Activated CD8-positive, alpha-beta memory T cell treated with anti-CD3 and anti-CD28 coated beads for 36 hours (primary cell): Measurements from ENCODE around the gene SIGLEC15. TPM values are rescaled to one million over a fixed set of nuclear protein-coding genes. Genes with fewer than 3 reads are reported as not detected.
"Not testable (repeated sequence)": the region's sequence is repeated elsewhere in the genome, so short reads cannot be mapped to it uniquely, and the experiment has no call there.

Experiments used
- CTCF ChIA-PET: fragments of 350-600 bp; sonication (Branson Sonifier 250); formaldehyde crosslinking; loops from one replicate; lab custom pipeline; 2021; ENCODE audit warnings: antibody characterized with exemption; lab: Charles Lee
- POLR2A ChIA-PET: fragments of 350-600 bp; sonication (Branson Sonifier 250); formaldehyde crosslinking; loops from one replicate; lab custom pipeline; 2021; ENCODE audit warnings: antibody characterized with exemption; lab: Charles Lee
- total RNA-seq, 2 experiments: library from RNA; stranded (reverse); gene quantifications; one replicate each; pipeline ENCODE4 v1.2.3, GENCODE V29; 2021

The SIGLEC15 gene
- total RNA-seq, 2 experiments from 2014 or later, result not detected

DNA sequence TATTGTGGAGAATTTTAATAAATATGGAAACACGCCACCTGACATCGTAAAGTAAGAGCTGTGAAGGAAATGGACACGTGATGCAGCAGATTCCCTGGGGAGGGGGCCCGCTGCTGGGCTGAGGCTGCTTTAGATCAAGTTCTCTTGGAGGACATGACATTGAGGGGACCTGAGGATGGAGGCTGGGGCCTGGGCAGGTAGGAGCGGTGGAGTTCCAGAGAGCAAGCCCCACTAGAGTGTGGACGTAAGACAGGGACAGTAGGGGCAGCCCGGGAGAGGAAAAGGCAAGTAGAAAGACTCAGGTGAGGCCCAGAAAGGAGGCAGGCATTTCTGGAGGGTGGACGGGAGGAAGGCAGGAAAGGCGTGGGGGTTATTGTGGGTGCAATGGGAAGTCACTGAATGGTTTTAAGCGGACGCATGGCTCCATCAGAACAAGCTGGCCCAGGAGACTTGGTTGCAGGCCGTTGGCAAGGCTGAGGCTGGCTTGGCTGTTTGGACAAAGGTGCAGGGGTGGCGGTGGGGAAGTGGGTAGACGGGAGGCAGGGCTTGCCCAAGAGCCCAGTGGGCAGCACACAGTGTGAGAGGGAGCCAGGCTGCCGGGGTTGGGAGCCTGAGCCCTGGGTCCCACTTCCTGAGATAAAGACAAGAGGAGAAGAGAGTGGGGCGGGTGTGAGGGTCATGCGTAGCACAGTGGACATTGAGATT lies 15.7 kb downstream of the SIGLEC15 start:
- POLR2A ChIA-PET, result no interaction called here

DNA sequence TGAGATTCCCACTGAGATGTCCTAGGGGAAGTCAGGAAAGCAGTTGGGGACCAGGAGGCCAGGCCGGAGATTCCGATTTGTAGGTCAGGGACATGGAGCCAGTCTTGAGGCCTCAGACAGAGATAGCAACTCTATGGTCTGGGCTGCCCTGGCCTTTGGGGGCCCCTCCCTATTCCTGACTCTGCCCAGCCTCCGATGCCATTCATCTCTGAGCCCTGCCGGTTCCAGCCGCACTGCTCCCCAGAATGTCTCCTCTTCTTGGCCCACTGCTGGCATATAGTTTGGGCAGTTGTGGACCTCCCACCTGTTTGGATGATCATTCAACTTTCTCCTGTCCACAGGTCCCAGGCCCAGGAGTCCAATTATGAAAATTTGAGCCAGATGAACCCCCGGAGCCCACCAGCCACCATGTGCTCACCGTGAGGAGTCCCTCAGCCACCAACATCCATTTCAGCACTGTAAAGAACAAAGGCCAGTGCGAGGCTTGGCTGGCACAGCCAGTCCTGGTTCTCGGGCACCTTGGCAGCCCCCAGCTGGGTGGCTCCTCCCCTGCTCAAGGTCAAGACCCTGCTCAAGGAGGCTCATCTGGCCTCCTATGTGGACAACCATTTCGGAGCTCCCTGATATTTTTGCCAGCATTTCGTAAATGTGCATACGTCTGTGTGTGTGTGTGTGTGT lies 16.4 kb downstream of the SIGLEC15 start:
- ChIA-PET POLR2A (no interaction called here), CTCF (no interaction called here)

More for the DNA sequence above, 15.7 kb downstream of the SIGLEC15 start:
- CTCF ChIA-PET, result no interaction called here

DNA sequence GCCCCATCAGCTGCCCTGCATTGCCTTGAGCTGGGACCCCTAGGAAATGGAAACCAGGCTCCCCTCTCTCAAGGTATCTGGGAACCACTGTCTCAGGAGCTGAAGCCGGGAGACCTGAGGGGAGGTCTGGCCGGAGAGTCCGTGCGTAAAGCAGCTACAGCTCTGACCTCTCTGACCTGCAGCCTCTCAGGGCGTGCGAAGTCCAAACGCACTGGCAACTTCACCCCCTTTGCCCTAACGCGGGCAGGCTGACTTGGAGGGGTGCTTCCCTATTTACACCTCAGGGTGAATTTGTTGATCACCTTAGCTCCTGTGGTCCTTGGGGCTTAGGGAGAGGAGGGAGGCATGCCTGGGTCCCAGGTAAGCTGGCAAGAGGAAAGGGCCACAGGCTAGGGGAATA lies 17.5 kb downstream of the SIGLEC15 start:
- POLR2A ChIA-PET, result no interaction called here
- CTCF ChIA-PET, result no interaction called here

DNA sequence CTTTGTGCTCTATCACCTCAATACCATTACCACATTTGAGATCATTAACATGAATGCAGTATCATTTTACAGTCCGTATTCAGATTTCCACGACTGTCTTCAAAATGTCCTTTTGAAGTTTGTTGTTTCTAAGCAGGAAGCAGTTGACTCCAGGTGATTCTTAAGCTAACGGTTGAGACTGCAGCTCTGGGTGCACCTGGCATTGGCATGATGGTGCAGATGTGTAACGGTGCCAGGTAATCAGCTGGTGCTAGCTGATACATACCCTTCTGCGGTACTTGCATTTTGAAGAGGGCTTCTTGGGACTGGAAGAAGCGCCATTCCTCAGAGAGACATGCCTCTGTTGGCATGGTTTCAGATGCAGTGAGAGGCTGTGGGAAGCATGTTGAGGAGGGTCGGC lies 19.5 kb downstream of the SIGLEC15 start:
- ChIA-PET POLR2A (no interaction called here), CTCF (interaction anchor here (1.3 kb wide), 1 partner anchor 34 kb away, joined by 3 read pairs; no protein-coding TSS in a partner anchor)

DNA sequence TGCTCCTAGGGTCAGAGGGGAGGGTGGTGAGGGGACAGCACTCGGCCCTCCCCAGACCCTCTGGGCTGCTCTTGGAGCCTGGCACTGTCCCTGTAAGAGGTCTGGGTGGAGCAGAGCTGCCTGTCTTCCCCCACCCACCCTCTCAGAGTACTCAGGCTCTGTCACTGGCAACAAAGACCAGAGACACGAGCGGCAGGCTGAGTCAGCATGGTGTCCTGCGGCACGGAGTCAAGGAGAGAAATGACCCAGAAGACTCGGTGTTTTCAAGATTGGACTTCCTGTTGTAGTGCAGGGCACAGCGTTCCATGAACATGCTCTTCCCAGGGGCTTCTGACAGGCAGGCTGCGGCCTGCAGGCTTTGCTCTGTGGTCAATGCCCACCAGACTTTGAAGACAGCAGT lies 19.9 kb downstream of the SIGLEC15 start:
- CTCF ChIA-PET, result no interaction called here
- POLR2A ChIA-PET, result no interaction called here

DNA sequence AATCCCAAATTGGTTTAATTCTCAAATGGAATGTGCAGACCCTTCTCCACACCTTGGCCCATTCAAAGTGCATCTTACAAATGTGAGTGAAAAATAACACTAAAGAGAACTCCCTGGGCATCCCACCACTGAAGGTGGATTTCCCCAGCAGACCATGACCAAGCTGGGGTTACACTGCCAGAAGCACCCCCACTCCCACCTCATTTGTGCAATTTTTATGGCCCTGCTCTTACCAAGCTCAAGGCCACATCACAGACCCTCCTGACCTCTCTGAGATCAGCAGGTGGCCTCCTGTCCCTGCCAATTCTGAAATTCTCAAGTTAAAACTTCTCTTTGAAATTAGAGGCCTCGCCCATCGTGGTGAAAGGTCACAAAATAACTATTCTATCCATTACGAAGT lies 21.6 kb downstream of the SIGLEC15 start:
- ChIA-PET POLR2A (no interaction called here), CTCF (no interaction called here)

DNA sequence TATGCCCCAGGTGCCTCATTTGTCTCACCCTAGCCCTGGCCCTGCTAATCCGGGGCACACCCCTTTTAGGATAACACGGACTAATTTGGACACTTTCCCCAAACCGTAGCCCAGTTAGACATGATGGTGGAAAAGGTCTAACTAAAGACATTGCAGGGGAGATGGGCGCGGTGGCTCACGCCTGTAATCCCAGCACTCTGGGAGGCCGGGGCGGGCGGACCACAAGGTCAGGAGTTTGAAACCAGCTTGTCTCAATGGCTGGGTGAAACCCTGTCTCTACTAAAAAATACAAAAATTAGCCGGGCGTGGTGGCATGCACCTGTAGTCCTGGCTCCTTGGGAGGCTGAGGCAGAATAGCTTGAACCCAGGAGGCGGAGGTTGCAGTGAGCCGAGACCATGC lies 23.2 kb downstream of the SIGLEC15 start:
- CTCF ChIA-PET, result not testable (repeated sequence)
- POLR2A ChIA-PET, result interaction anchor here (0.7 kb wide), 1 partner anchor 168 kb away, joined by 3 read pairs; no protein-coding TSS in a partner anchor

DNA sequence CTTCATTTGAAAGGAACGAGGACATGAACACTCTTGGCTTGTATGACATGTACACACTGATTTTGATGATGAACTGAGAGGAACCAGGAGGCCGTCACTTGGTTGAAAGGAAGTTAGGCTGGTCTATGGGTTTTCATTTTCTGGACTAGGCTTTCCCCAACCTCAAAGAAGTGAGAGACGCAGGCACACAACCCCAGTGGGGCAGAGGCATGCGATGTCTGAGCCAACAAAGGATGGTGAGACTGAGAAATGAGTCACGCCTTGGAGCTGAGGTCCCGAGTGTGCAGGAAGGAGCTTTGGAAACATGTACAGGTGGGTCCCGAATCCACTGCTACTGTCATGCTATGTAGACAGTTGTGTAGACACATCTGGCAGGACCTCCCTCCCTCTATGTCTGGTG lies 24.1 kb downstream of the SIGLEC15 start:
- CTCF ChIA-PET, result no interaction called here
- POLR2A ChIA-PET, result interaction anchor here (0.7 kb wide), 1 partner anchor 168 kb away, joined by 3 read pairs; no protein-coding TSS in a partner anchor

DNA sequence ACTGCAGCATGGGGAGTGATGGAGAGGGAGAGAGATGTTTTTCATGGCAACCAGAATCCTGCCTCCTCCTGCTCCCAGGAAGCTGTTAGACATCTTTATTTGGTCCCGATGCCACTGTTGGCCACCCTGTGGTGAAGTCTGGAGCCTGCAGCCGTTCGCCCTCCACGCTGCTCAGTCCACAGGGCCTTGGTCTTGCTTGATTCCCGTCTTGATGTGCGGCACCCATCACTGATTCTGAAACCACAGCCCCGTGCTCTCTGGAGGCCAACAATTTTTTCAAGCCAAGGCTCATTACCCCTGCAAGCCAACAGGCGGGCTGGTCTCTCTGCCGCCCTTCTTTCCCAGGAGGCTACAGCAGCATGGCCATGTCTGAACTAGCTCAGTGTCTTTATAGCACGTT lies 24.5 kb downstream of the SIGLEC15 start:
- ChIA-PET CTCF (interaction anchor here (1.0 kb wide), 1 partner anchor 192 kb away, joined by 3 read pairs; no protein-coding TSS in a partner anchor), POLR2A (no interaction called here)

DNA sequence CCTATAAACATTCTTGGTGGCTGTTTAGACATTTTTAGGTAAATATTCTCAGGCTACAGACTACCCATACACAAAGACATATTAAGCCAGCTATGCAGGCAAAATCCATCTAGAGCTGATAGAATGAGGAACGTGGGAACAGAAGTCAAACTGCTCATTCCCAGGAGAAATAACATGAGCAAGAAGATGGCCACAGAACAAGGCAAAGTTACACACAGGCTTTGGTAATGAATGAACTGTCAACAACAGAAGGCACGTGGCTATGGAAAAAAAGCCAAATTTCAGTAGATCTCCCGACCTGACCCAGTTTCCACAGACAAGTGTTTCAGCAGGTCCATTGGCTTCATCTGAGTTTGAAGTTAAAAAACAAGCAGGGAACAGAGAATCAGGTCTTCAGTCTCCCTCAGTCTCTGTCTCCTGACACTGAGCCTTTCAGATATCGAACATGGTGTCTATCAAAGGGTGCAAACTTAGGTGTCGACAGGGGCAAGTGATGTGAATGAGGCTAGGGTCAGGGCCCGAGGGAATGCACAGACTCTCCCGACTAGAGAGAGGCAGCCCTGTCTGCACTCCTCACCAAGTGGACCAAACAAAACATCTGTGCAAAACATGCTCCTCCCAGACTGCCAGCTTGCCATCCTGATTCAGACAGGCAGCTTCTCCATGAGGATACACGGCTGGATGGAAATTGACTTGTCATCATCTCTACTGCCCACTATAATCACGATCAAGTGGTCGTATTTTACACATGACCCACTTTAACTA lies 25.9 kb downstream of the SIGLEC15 start:
- POLR2A ChIA-PET, result no interaction called here
- CTCF ChIA-PET, result interaction anchor here (0.6 to 1.0 kb wide), 2 partner anchors 186 to 194 kb away, joined by 3 read pairs; no protein-coding TSS in a partner anchor

DNA sequence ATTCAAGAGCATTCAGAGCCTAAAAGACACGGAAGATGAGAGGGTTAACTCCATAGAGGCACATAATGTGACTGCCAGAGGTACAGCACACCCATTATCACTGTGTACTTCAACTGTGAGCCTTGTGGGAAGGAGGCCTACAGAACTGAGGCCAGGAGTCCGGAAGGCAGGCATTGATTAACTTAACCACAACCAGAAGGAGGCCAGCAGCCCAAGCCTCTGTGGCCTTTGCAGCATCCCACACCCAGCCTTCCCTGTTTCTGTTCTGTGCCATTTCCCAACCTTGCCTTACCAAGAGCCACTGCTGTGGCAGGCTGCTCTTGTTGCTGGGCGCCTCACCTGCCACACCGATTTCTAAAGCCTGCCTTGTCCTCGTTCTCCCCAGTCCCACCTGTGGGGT lies 27.2 kb downstream of the SIGLEC15 start:
- ChIA-PET POLR2A (no interaction called here), CTCF (no interaction called here)

DNA sequence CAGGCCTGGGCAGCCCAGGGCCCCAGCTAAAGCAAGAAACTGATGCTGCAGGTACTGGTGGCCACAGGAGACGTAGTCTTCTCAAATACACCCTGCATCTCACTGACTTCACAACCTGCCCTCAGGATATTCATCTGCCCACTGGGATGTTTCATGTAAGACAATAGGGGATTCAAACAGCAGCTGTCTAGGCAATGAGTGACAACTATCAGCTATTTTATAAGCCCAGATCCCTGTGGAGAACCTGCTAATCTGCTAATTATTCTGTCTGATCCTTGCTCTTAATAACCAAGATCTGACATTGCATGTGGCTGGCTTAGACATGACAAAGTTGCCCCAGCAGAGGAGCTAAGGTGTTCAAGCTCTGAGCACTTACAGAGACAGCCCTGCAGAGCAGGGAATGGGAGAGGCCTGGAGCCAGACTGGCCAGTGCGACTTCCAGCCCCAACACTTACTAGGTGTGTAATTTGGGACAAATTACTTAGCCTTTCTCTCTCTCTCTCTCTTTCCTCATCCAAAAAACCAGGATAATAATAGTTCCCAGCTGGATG lies 28.6 kb downstream of the SIGLEC15 start:
- CTCF ChIA-PET, result no interaction called here
- POLR2A ChIA-PET, result no interaction called here

DNA sequence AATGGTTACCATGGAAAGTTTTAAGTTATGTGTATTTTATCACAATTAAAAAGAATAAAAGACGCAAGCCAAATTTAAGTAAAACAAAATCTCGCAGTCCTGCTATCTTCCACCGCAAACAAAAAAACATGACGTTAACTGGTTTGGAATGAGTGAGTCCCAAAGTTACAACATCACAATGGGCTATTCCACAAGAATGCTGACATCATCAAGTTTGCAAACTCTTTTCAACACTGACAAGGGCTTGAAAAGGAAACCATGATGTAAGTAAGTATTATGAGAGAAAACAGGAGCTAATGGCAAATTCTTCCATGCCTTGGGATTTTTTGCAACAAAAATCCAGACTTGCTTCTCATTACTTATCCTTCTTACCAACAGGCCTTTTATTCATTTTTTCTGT lies 31.1 kb downstream of the SIGLEC15 start:
- POLR2A ChIA-PET, result no interaction called here

DNA sequence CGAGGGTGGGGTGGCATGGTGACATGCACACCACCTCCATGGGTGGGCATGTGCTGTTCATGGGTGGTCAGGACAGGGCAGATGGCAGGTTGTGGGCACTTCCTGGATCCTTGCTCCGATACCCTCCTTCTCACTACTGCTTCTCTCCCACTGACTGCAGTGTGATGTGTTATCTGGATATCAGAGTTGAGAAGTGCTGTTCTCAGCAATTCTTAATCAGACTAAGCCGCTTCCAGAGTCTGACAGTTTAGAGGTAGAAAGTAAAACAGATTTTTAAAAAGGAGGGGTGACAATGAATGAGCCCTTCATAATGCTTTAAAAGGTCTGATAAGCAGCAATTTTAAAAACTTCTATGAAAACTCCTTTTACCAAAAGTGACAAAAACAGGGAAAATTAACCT lies 33.9 kb downstream of the SIGLEC15 start:
- ChIA-PET POLR2A (no interaction called here), CTCF (no interaction called here)

More for the DNA sequence above, 31.1 kb downstream of the SIGLEC15 start:
- CTCF ChIA-PET, result no interaction called here

DNA sequence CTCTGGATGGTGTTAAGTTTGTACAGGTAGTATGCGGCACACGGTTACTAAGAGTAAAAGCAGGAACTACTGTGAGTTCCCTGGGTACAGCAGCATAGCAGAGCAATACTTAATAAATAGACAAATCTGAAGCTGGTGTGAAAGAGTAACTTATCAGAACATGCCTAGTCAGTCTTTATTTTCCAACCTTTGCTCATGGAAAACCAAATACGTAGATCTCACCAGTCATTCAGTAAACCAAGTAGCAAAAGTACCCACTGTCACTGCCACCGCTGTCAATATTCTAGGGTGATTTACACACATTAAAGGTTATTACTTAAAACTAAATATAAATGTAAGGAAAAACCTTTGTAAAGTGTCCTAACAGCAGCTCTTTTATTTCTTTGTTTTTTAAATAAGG lies 35.0 kb downstream of the SIGLEC15 start:
- ChIA-PET POLR2A (interaction anchor here (0.6 kb wide), 1 partner anchor 376 kb away, joined by 3 read pairs; no protein-coding TSS in a partner anchor), CTCF (interaction anchor here (1.0 kb wide), 1 partner anchor 19 kb away, joined by 3 read pairs; no protein-coding TSS in a partner anchor)

DNA sequence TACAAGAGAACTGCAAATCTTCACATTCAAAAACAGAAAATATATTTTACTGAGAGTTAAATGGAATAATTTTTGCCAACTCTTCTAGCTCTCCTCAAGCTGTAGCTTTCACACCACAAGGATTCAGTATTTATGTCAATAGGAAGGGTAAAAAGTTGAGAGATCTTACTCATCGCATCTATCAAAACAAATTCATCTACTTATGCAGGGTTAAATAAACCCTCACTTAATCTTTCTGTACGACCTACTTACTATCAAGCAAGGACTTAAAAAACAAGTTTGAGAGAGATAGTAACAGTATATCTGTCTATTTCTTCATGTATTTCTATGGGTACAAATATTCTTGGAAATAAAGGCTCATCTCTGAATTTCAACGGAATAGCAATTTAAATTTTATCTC lies 35.5 kb downstream of the SIGLEC15 start:
- CTCF ChIA-PET, result no interaction called here
- POLR2A ChIA-PET, result interaction anchor here (0.6 kb wide), 1 partner anchor 376 kb away, joined by 3 read pairs; no protein-coding TSS in a partner anchor

DNA sequence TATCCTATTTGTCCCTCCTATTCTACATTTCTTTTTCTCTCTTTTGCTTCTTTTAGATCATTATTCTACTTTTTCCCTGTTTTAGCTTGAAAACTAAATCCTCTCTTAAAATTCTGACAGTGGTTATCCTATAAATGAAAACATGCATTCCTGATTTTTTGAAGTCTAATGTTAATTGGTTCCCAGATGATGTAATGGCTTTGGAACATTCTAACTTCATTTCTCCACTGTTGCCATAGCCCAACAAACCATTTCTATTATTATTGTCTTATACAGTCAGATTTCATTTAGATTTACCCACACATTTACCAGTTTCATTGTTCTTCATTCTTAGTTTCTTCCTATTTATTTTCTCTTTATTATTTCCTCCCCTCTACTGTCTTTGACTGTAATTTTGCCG lies 36.5 kb downstream of the SIGLEC15 start:
- POLR2A ChIA-PET, result no interaction called here
- CTCF ChIA-PET, result no interaction called here

DNA sequence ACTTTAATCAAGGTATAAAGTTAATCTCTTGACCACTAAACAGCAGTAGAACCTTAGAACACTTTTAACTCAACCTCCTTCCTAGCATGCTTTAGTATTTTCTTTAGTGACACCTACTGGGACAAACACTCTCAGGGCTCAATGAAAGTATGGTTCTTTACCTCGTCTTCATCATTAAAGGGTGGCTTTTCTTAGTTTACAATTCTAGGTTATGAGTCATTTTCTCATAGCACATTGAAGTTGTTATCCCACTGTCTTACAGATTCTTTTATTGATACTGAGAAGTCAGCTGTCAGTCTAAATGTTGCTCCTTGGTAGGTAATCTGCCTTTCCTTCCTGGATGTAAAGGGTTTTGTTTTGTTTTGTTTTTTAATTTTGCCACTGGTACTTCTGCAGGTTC lies 38.0 kb downstream of the SIGLEC15 start:
- POLR2A ChIA-PET, result no interaction called here
- CTCF ChIA-PET, result interaction anchor here (0.5 kb wide), 1 partner anchor 73 kb away, joined by 3 read pairs; no protein-coding TSS in a partner anchor

DNA sequence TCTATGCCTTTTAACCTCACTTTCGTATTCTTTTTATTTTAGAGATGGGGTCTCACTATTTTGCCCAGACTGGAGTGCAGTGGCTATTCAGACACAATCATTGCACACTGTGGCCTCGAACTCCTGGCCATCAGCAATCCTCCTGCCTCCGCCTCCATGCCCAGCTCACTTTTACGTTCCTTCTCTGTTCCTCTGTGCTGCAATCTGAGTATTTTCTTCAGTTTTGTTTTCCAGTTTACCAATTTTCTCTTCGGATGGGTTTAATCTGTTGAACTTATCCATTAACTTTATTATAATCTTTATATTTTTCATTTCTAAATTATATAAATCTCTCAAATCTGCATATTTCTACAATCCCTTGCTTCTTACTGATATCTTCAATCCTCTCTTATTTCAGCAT lies 38.6 kb downstream of the SIGLEC15 start:
- POLR2A ChIA-PET, result no interaction called here
- CTCF ChIA-PET, result interaction anchor here (0.5 kb wide), 1 partner anchor 73 kb away, joined by 3 read pairs; no protein-coding TSS in a partner anchor
